GM19238 (cell line): ENCODE results near the gene VMAC.
"Not testable (repeated sequence)": the region's sequence is repeated elsewhere in the genome, so short reads cannot be mapped to it uniquely, and the experiment has no call there.

Experiments
- DNase-seq: peaks from one replicate; pipeline ENCODE4 v3.0.0; 2011; ENCODE audit warnings: low spot score; ENCODE audit not compliant: insufficient read length

VMAC gene, protein sequence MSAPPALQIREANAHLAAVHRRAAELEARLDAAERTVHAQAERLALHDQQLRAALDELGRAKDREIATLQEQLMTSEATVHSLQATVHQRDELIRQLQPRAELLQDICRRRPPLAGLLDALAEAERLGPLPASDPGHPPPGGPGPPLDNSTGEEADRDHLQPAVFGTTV

DNA sequence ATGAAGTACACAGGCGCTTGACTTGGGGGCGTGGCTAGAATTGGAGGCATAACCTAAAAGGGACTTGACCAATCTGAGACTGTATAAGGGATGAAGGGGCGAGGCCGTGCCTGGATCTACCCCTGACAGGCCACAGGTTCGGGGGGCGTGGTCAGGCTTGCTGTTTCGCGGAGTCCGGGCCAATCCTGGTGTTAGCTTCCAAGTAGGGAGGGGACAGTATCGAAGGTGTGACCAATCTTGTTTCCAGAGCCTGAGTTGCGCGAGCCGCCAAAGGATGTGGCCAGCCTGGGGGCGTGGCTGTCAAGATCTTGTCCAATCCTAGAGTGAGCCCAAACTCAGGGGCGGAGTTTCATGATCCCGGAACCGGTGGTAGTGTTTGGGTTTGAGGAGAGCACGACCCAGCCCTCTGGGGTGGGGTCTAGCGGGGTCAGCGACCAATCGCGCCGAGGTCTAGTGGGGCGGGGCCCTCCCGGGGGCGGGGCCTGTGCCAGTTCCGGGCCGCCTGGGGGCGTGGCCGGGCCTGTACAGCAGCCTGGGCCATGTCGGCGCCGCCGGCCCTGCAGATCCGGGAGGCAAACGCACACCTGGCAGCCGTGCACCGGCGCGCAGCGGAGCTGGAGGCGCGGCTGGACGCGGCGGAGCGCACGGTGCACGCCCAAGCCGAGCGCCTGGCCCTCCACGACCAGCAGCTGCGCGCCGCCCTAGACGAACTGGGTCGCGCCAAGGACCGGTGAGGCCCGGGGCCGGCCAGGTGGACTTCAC is at the start of gene VMAC:
VMAC (plus strand) TSS at position 521 of the 762 bp plus-strand sequence; CDS start at position 540, 19 bp downstream.
- DNase-seq, result peak; percentile 98

DNA sequence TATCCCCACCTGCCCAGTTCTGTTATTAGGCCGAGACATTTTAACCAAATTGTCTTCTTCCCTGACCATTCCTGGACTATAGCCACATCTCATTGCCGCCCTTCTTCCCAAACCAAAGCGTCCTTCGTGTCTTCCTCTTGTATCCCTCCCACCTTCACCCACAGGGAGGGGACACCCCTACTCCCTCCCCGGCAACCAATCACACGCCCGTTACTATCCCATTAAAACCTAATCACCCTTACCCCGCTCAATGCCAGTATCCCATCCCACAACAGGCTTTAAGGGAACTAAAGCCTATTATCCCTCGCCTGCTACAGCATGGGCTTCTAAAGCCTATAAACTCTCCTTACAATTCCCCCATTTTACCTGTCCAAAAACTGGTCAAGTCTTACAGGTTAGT is 49.5 kb upstream of the VMAC start:
- not testable (repeated sequence) for DNase-seq

DNA sequence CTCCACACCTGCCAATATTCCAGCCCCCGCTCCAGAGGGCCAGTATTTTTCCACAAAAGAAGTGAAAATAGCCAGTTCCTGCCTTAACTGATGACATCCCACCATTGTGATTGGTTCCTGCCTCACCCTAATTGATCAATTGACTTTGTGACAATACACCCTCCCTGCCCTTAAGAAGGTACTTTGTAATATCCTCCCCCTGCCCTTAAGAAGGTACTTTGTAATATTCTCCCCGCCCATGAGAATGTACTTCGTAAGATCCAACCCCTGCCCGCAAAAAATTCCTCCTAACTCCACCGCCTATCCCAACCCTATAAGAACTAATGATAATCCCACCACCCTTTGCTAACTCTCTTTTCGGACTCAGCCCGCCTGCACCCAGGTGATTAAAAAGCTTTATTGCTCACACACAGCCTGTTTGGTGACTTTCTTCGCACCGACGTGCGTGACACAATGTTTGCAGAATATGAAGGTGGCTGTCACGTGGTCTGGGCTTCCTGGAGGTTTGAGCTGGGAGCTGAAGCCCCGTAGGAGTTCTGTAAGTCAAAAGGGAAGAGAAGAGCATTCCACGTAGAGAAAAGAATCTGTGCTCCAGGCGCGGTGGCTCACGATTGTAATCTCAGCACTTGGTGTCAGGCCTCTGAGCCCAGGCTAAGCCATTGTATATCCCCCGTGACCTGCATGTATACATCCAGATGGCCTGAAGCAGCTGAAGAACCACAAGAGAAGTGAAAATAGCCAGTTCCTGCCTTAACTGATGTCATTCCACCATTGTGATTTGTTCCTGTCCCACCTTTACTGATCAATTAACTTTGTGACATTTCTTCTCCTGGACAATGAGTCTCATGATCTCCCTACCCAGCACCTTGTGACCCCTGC is 47.2 kb upstream of the VMAC start:
- DNase-seq, result no peak

DNA sequence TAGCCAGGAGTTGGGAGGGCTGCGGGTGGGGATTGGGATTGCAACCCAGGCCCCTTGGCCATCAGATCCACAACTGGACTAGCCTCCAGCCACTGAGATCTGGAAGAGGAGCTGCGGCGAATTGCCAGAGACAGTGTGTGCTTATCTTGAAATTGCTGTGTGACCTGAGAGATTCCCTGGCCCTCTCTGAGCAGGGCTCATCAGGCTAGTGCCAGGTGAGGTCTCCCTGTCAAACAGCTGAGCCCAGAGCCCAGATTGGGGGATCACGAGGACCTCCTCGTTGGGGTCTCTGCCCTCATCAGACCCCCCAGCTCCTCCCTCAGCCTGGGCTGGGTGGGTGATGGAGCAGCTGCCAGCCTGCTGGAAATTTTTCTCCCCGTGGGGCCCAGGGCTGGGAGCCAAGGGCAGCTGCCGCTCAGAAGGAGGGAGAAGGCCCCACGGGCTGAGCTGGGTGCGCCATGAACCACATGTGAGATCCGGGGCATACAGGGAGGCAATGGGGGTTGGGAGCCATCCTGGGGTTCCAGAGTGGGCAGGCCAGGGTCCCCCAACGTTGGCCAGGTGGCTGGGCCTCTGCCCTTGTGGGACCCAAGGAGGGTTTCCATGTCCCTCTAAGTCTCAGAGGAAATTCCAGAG is 41.5 kb upstream of the VMAC start:
- DNase-seq, result no peak

- DNase-seq, result no peak
These were observed 40.5 kb upstream of the VMAC start for GRCh38 chr19:5864013-5864720.

DNA sequence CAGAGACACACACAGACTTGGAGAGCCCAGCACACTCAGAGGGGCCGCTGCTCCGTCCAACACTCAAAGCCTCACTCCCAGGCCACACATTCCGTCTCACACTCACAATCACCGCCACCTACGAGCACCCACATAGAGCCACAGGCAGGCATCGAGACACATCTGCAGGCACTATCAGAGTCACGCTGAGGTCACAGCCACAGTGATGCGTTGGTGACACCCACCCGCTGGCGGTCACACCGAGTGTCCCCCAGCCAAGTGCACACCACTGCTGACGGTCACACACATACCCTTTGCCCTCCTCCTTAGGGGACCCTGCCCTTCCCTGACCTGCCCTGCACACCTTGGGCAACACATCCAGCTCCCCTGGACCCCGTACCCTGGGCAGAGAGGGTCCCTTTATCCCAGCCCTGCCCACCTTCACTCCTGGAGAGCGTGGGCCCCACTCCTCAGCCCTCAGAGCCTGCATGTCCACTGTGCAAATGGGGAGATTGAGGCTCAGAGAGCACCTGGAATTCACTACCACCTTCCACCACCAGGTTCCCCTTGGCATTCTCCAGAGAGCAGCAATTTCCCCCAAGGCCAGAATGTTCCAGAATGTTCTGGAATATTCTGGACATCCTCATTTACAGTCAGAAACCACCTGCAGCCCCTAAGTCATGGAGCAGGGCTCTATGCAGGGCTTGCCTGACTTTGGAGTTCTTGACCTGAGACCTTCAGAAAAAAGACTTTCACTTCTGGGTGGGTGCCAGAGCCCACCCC is 39.8 kb upstream of the VMAC start:
- DNase-seq, result no peak

- no peak for DNase-seq
These were observed 38.9 kb upstream of the VMAC start for GRCh38 chr19:5865772-5866171.

DNA sequence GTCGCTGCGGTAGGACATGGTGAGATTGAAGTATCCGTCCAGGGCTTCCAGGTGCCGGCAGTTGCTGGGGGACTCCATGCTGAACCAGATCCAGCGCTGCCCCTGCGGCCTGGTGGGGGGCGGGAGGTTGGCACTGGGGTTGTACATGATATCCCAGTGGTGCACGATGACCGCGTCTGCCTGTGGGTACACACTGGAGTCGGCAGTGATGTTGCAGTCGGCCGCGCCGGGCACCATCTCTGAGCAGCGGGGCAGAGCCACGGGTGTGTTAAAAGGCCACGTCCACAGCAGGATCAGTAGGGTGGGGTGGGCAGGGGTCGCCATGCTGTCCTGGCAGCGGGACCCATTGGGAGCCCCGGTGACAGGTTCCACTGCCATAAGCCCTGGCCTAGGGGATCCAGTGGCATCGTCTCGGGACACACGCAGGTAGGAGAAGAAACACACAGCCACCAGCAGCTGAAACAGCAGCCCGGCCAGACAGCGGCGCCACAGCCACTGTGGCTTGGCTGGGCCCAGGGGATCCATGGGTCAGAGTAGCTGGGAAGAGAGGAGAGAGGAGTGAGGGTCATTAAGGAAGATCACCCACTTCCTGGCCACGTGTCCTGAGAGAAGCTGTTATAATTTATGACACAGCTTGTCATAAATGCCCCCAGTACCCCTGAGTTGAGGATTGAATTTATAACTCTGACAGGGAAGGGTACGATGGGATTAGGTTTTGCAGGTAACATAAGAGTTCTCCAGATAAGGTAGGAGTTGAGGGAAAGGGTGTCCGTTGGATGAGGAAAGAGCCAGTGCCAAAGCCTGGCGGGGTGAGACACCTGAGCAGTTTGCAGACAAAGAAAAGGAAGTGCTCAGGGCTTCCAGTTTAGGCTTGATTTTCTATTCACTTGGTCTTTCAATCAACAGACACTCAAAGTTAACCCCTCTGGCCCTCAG is 37.2 kb upstream of the VMAC start:
- no peak for DNase-seq

GRCh38 chr19:5870986-5871394 is 33.7 kb upstream of the VMAC start:
- no peak for DNase-seq

DNA sequence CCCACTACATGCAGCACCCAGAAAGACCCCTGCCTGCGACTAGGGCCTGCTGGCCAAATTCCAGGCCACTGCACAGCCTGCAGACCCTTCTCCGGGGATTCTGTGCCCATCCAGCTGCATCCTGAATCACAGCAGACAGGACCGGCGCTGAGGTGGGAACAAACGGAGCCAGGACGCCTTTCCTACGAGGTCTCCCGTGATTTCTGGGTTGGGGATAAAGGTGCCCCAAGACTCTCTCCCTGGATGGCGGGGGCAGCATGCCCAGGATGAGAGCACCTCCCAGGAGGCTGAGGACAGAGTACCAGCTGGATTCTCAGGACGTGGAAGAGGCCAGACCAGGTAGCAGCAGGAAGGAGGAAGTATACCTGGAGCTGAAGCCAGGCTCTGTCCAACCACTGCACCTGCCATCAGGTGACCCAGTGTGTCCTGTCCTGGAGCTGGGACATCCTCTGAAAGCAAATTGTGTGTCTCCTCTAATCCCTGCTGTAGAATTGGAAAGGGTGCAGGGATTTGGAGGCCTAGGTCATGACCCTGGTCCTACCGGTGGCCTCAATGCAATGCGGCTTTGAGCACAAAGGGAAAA is 31.0 kb upstream of the VMAC start:
- no peak for DNase-seq

- not testable (repeated sequence) for DNase-seq
These were observed 30.2 kb upstream of the VMAC start for GRCh38 chr19:5874496-5874895.

DNA sequence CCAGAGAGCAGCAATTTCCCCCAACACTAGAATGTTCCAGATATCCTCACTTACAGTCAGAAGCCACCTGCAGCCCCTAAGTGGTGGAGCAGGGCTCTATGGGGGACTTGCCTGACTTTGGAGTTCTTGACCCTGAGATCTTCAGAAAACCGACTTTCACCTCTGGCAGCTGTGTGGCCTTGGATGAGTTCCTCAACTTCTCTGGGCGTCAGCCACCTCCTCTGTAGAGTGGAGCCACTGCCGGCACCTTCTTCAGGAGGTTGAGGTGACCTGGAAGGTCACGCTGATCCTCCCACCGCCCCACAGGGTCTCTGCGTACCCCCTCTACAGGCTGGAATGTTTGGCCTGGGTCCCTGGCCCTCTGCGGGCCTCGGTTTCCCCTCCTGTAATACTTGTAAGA is 27.2 kb upstream of the VMAC start:
- no peak for DNase-seq

GRCh38 chr19:5877882-5878281 is 26.8 kb upstream of the VMAC start:
- no peak for DNase-seq

DNA sequence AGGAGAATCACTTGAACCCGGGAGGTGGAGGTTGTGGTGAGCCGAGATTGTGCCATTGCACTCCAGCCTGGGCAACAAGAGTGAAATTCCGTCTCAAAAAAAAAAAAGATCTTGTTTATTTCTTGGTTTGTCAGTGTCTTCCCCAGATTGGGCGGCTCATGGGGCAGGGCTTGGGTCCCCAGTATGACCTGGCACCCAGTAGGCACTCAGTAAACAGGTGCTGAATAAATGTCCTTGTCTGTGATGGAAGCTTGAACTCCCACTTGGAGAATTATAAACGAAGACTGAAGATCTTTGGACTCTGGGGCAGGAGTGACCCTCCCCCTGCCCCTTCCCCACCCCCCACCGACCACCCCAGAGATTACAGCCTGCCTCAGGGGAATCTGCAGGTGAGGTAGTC is 24.5 kb upstream of the VMAC start:
- DNase-seq, result no peak

DNA sequence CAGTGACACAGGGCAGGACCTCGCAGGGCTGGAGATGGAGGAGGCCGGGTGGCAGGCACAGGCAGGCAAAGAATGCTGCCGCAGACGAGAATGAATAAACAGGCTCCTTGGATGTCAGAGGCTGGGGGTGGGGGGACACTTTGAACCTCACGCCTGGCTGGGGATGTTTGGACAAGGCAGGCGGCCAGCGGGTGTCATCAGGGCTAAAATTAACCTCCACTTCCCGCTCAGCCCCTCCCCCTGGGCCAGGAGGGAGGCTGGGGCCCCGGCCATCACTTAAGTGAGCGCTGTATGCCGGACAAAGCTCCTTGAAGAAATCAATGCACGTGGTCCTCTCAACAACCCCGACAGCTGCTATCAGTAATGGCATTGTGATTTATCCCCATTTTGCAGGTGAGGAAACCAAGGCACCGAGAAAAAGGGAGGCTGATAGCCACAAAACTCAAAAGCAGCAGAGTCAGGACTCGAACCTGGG is 24.0 kb upstream of the VMAC start:
- DNase-seq, result no peak

- DNase-seq, result no peak
These were observed 23.0 kb upstream of the VMAC start for GRCh38 chr19:5881543-5882299.

GRCh38 chr19:5882421-5882968 is 22.2 kb upstream of the VMAC start:
- no peak for DNase-seq
